Gastroesophageal sphincter (tissue), 3 donors: ENCODE measurements around the gene AFF3.

Source experiments
- CTCF ChIP-seq, 4 experiments: fragments of 200-600 bp in 2 of 4; fragments of 450-650 bp in 2 of 4; sonication (generic) in 1 of 4; IDR thresholded peaks; one replicate each; pipeline ENCODE4 v1.5.1; 2017 to 2019; ENCODE audit warnings: antibody characterized with exemption in 4 of 4, mild to moderate bottlenecking in 2 of 4, moderate library complexity in 2 of 4
- EP300 ChIP-seq: sonication (generic); formaldehyde crosslinking; IDR thresholded peaks from one replicate; pipeline ENCODE4 v1.6.1; 2017; ENCODE audit warnings: antibody characterized with exemption, mild to moderate bottlenecking
- POLR2A ChIP-seq, 2 donors: fragments of 450-650 bp; IDR thresholded peaks; one replicate each; pipeline ENCODE4 v1.6.1; 2017; ENCODE audit warnings: antibody characterized with exemption in 2 of 2, mild to moderate bottlenecking in 2 of 2, moderate library complexity in 1 of 2

DNA sequence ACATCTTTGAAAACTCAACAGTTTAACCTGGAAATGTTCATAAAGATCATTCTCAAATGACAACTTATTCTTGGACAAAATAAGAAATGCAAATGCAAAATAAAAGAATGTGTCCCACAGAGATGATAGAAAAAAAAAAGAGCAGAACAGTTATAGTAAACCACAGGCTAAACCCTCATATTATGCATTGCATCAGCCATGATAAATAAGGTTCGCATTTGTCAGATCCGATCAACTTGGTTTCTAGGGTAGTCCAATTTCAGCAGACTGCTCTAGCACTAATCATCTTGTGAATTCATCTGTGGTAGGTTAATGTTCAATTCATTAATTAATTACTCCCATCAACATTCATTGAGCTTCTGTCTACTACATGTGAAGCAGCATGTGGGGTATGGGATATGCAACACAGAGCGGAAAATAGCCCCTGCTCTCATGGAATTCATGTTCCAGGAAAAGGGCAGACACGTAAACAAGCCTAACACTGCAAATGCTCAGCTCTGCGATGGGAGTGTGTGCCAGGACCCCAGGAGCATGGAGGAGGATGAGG is 336.4 kb downstream of the AFF3 start:
- no peak for TF ChIP-seq CTCF (IDR thresholded peaks at IDR 0.05)
- no peak for TF ChIP-seq POLR2A (IDR thresholded peaks at IDR 0.05)
- TF ChIP-seq EP300 = no peak
